ENCODE data around the gene MORN3. TPM values are rescaled to one million over a fixed set of nuclear protein-coding genes. Genes with fewer than 3 reads are reported as not detected.
"Not testable (repeated sequence)": the region's sequence is repeated elsewhere in the genome, so short reads cannot be mapped to it uniquely, and the experiment has no call there.

MORN3 gene
- total and polyA plus RNA-seq, 3 donors from 2014 or later = 8.3 to 85.9 (median 46.1) TPM

- Histone ChIP-seq H3K36me3 (ENCODE audit: low read depth, missing control alignments) (no peaks in the 10 kb centered on the region), H3K4me1 (peaks cover 7% of the 10 kb centered on the region), H3K4me3 (no peak overlapping the region), H3K27me3 (no peaks in the 10 kb centered on the region), H3K9me3 (no peaks in the 10 kb centered on the region), H3K27ac (no peak overlapping the region)
- TF ChIP-seq CTCF (IDR thresholded peaks at IDR 0.05) (no peak), POLR2A (IDR thresholded peaks at IDR 0.05) (no peak)
- WGBS, 2 donors = 91 to 92% methylated on average over 5 of the region's 5 CpGs
- DNase-seq = no peak
- intact Hi-C loops (cut with DNase I; ENCODE audit: low total_unique reads) = no loop called here
These were observed 6.7 kb upstream of the MORN3 start for GRCh38 chr12:121676190-121676589.

- H3K27me3 ChIP-seq = no peaks in the 10 kb centered on the region
- H3K36me3 ChIP-seq (ENCODE audit: low read depth, missing control alignments) = no peaks in the 10 kb centered on the region
- TF ChIP-seq POLR2A (IDR thresholded peaks at IDR 0.05) (no peak), CTCF (IDR thresholded peaks at IDR 0.05) (no peak)
- intact Hi-C loops (cut with DNase I; ENCODE audit: low total_unique reads) = no loop called here
- peaks cover 7% of the 10 kb centered on the region for H3K4me1 ChIP-seq
- H3K9me3 ChIP-seq = no peaks in the 10 kb centered on the region
- no peak overlapping the region for H3K27ac ChIP-seq
- peak; percentile 28 for DNase-seq
- 34 to 38% methylated on average over 10 to 12 of the region's 12 CpGs for WGBS, 2 donors
- peak overlapping the region in 1 of 2 donors; percentile 54 for H3K4me3 ChIP-seq
These were observed 3.6 kb upstream of the MORN3 start for GRCh38 chr12:121673013-121673511.

GRCh38 chr12:121668750-121669520 is 519 bp downstream of the MORN3 start:
- 82 to 84% methylated on average over 17 to 18 of the region's 18 CpGs for WGBS, 2 donors
- Histone ChIP-seq H3K27me3 (no peaks in the 10 kb centered on the region), H3K9me3 (no peaks in the 10 kb centered on the region), H3K27ac (no peak overlapping the region), H3K4me3 (no peak overlapping the region), H3K36me3 (ENCODE audit: low read depth, missing control alignments) (no peaks in the 10 kb centered on the region), H3K4me1 (peaks cover 7% of the 10 kb centered on the region)
- intact Hi-C loops (cut with DNase I; ENCODE audit: low total_unique reads) = no loop called here
- TF ChIP-seq CTCF (IDR thresholded peaks at IDR 0.05) (peak; percentile 51 to 71 (median 53)), POLR2A (IDR thresholded peaks at IDR 0.05) (no peak)
- DNase-seq = peak; percentile 64

GRCh38 chr12:121666829-121667228 is 2.6 kb downstream of the MORN3 start:
- H3K27me3 ChIP-seq; H3K36me3 ChIP-seq (ENCODE audit: low read depth, missing control alignments); DNase-seq; H3K4me3 ChIP-seq; H3K4me1 ChIP-seq; H3K27ac ChIP-seq; intact Hi-C loops (cut with DNase I; ENCODE audit: low total_unique reads); H3K9me3 ChIP-seq: not testable (repeated sequence)
- 79 to 82% methylated on average over 6 of the region's 6 CpGs for WGBS, 2 donors

GRCh38 chr12:121663610-121663929 is 5.9 kb downstream of the MORN3 start:
- WGBS, 2 donors = 49 to 69% methylated on average over 3 of the region's 3 CpGs
- Histone ChIP-seq H3K27ac (no peak overlapping the region), H3K9me3 (no peaks in the 10 kb centered on the region), H3K4me3 (no peak overlapping the region), H3K27me3 (no peaks in the 10 kb centered on the region), H3K36me3 (ENCODE audit: low read depth, missing control alignments) (no peaks in the 10 kb centered on the region), H3K4me1 (no peaks in the 10 kb centered on the region)
- intact Hi-C loops (cut with DNase I; ENCODE audit: low total_unique reads) = no loop called here
- DNase-seq = no peak
- TF ChIP-seq POLR2A (IDR thresholded peaks at IDR 0.05) (no peak), CTCF (IDR thresholded peaks at IDR 0.05) (no peak)

GRCh38 chr12:121661353-121662105 is 7.9 kb downstream of the MORN3 start:
- H3K27ac ChIP-seq; H3K9me3 ChIP-seq; H3K4me1 ChIP-seq; intact Hi-C loops (cut with DNase I; ENCODE audit: low total_unique reads); H3K4me3 ChIP-seq; DNase-seq; H3K27me3 ChIP-seq; H3K36me3 ChIP-seq (ENCODE audit: low read depth, missing control alignments): not testable (repeated sequence)
- 83 to 89% methylated on average over 11 of the region's 11 CpGs for WGBS, 2 donors

Measured in testis (tissue), 3 donors.